Raji (cell line): Measurements from ENCODE around the gene WDR77.

ENCODE experiments used
- POLR2A ChIP-seq: IDR thresholded peaks from 2 replicates; pipeline ENCODE4 v1.6.1; 2011; ENCODE audit warnings: low read depth, low read length, control low read depth; ENCODE audit not compliant: insufficient read depth

WDR77 gene

GRCh38 chr1:111420377-111420776, 28.7 kb downstream of the WDR77 start:
- no peak for TF ChIP-seq POLR2A

GRCh38 chr1:111419037-111419436, 30.0 kb downstream of the WDR77 start:
- TF ChIP-seq POLR2A, result no peak

- no peak for TF ChIP-seq POLR2A
Measured at GRCh38 chr1:111417755-111418154, 31.3 kb downstream of the WDR77 start.

GRCh38 chr1:111415461-111415860, 33.6 kb downstream of the WDR77 start:
- TF ChIP-seq POLR2A, result no peak

- no peak for TF ChIP-seq POLR2A
Measured at GRCh38 chr1:111414756-111415155, 34.3 kb downstream of the WDR77 start.

GRCh38 chr1:111412839-111413238, 36.2 kb downstream of the WDR77 start:
- TF ChIP-seq POLR2A, result no peak

DNA sequence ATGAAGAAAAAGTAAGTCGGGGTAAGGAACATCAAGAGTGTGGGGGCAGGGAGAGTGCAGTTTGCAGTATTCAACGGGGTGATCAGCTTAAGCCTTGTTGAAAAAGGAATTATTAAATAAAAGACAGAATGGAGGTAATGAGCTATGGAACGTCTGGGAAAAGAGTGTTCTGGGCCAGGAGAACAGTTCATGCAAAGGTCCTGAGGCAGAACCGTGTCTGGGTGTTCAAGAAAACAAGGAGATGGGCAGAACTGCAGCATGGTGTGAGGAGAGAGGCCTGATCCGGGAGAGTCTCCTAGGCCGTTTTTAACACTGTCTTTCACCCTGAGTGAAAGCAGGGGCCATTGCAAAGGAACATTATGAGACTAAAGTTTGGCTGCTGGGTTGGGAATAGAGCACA, 41.8 kb downstream of the WDR77 start:
- TF ChIP-seq POLR2A, result no peak

GRCh38 chr1:111406321-111406768, 42.7 kb downstream of the WDR77 start:
- TF ChIP-seq POLR2A, result peak; percentile 51; the same call in 1 of the 2 replicates

DNA sequence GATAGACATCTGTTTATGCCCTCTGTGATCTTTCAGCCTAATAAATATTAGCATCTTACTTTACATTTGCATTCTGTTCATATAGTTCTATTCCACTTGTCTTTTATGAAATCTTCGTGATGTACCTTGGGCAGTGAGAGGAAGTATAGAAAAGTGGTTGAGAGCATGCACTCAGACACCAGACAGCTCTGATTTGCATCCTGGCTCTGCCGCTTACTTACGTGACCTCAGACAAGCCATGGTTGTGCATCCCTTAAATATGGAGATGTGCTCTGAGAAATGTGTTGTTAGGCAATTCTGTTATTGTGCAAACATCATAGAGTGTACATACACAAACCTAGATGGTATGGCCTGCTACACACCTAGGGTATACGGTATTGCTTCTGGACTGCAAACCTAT, 44.5 kb downstream of the WDR77 start:
- TF ChIP-seq POLR2A, result peak; percentile 26; the same call in 1 of the 2 replicates

DNA sequence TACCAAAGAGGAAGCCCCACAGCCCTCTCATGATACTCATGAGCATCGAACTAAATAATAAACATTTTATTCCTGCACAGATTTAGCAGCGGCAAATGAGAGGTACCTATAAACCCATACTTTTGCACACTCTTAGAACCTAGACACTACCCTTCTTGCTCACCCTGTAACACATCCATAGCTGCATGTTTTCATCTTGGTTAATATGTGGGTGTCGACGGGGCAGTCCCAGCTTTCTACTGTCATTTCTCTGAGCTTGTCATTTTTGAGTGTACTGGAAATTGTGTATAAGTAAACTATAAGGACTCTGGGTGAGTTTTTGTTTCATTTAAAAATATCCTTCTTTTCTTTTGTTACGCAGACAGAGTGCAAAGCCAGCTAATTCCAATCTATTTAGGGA, 47.0 kb downstream of the WDR77 start:
- no peak for TF ChIP-seq POLR2A

GRCh38 chr1:111399792-111400610, 49.1 kb downstream of the WDR77 start:
- TF ChIP-seq POLR2A, result no peak

DNA sequence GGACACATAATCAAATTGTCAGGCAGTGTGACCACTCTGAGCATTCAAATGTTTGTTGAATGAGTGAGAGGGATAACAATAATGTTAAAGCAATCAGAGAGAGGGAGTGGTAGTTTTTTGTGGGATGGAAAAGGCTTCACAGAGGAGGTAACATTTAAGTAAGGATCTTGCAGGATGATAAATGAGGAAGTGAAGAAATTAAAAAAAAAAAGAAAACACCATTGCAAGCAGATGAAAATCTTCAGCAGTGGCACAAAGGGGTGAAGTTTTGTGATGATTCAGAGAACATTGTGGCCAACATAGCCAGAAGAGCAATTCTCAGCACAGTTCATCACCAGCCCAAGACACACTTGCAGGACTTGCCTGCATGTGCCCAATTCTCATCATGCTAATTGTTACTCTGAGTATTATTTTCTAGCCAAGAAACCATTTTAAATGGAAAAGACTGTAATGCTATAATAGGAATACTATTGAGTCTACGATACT, 56.6 kb downstream of the WDR77 start:
- TF ChIP-seq POLR2A, result no peak

DNA sequence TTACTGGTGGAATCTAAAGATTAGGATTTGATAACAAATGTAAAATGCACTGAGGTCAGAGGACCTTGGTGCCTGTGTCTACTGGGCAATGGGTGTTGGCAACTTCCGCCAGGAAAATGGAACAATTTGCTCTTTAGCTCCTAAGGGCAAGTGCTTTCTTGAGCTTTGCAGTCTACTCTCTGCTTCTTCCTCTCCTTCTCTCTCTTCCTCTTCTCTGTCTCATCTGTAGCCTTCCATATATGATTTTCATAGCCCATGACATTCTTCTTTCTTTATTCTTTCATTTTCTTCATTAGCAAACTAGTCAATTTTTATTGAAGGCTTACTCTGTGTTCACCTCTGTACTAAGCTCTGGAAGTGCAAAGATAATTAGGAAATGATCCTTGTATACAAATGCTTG, 57.0 kb downstream of the WDR77 start:
- TF ChIP-seq POLR2A, result no peak
